Measurements from ENCODE around the gene DLG5. TPM values are rescaled to one million over a fixed set of nuclear protein-coding genes. Genes with fewer than 3 reads are reported as not detected.

Gene DLG5
- total and polyA plus RNA-seq, 2 experiments from 2014 or later, result 15.5 to 29.3 TPM

DNA sequence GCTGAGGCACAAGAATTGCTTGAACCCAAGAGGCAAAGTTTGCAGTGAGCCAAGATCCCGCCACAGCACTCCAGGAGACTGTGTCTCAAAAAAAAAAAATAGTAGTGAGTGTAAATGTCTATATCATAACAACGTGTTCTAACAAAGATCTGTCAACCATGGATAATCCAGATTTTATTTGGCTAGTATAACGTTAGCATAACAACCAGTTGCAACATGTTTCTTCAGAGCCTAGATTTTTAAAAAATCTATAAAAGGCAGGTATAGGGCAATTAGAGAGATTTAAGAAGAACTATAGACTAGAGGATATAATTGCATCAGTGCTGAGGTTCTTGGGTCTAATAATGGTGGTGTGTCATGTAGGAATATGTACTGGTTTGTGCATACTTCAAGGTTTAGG lies 30.5 kb downstream of the DLG5 start:
- WGBS (ENCODE audit: low lambda C conversion rate, missing lambda C conversion rate), result 76% methylated on average over 3 of the region's 3 CpGs
- H3K4me2 ChIP-seq, result no peak overlapping the region
- H3K9me3 ChIP-seq (ENCODE audit: low read depth), result no peaks in the 10 kb centered on the region
- H3K79me2 ChIP-seq, result peaks cover 100% of the 10 kb centered on the region
- no peaks in the 10 kb centered on the region for H3K27me3 ChIP-seq
- H3K4me3 ChIP-seq, result no peak overlapping the region
- H3K36me3 ChIP-seq (replicated peaks; ENCODE audit: insufficient read depth, low read depth), result no peaks in the 10 kb centered on the region
- H2AFZ ChIP-seq, result no peak overlapping the region
- H3K27ac ChIP-seq, result no peak overlapping the region
- TF ChIP-seq EZH2 (IDR thresholded peaks at IDR 0.05; ENCODE audit: borderline replicate concordance) (no peak), CTCF (IDR thresholded peaks at IDR 0.05; ENCODE audit: poor library complexity) (no peak), EZH2phosphoT487 (IDR thresholded peaks at IDR 0.05; ENCODE audit: low read depth, severe bottlenecking, unreplicated experiment) (no peak)
- H3K4me1 ChIP-seq (ENCODE audit: insufficient read depth), result peaks cover 31% of the 10 kb centered on the region
- DNase-seq (ENCODE audit: low spot score), result no peak
- H4K20me1 ChIP-seq (ENCODE audit: insufficient read depth, poor library complexity, severe bottlenecking), result peaks cover 53% of the 10 kb centered on the region
- H3K9me2 ChIP-seq (replicated peaks; ENCODE audit: insufficient read depth), result no peaks in the 10 kb centered on the region

DNA sequence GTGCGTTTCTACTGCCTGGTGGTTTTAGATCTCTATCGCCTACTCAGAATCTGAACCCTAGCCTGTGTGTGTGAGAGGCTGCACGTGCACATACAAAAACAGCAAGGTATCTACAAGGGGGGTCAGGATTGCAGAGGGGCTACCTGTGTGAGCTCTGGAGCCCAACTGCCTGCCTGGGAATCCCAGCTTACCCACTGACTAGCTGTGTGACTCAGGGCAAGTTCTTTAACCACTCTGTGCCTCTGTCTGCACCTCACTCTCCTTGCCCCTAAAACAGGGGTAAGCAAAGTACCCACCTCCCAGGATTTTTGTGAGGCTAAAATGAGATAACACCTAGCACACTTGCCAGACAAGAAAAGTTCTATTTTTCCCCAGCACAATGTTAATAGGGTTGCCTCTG lies 32.5 kb downstream of the DLG5 start:
- H3K4me1 ChIP-seq (ENCODE audit: insufficient read depth), result peaks cover 28% of the 10 kb centered on the region
- no peak overlapping the region for H3K4me2 ChIP-seq
- no peak overlapping the region for H3K27ac ChIP-seq
- H3K4me3 ChIP-seq, result no peak overlapping the region
- H3K27me3 ChIP-seq, result no peaks in the 10 kb centered on the region
- WGBS (ENCODE audit: low lambda C conversion rate, missing lambda C conversion rate), result 77% methylated on average over 3 of the region's 3 CpGs
- no peak overlapping the region for H2AFZ ChIP-seq
- H3K36me3 ChIP-seq (replicated peaks; ENCODE audit: insufficient read depth, low read depth), result no peaks in the 10 kb centered on the region
- no peaks in the 10 kb centered on the region for H3K9me2 ChIP-seq (replicated peaks; ENCODE audit: insufficient read depth)
- peaks cover 58% of the 10 kb centered on the region for H4K20me1 ChIP-seq (ENCODE audit: insufficient read depth, poor library complexity, severe bottlenecking)
- H3K79me2 ChIP-seq, result peaks cover 98% of the 10 kb centered on the region
- TF ChIP-seq EZH2 (IDR thresholded peaks at IDR 0.05; ENCODE audit: borderline replicate concordance), result no peak
- no peak for TF ChIP-seq CTCF (IDR thresholded peaks at IDR 0.05; ENCODE audit: poor library complexity)
- TF ChIP-seq EZH2phosphoT487 (IDR thresholded peaks at IDR 0.05; ENCODE audit: low read depth, severe bottlenecking, unreplicated experiment), result no peak
- no peak for DNase-seq (ENCODE audit: low spot score)
- H3K9me3 ChIP-seq (ENCODE audit: low read depth), result no peaks in the 10 kb centered on the region

DNA sequence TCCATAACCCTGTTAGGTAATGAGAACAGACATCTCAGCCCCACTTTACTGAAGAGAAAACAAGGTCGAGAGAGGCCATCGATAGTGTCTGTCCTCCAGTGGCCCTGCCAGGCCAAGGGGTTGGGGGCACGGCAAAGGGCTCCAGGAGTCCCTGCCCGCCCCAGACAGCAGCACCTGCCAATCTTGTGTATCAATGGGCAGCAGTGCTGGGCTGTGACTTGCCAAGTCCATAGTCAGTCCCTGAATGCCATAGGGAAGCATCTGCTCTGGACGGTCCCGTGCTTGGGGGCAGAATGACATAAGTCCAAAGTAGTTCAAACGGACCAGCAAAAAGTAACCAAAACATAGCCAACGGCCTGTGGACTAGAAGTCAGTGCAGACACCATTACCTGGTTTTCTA lies 33.2 kb downstream of the DLG5 start:
- no peaks in the 10 kb centered on the region for H3K36me3 ChIP-seq (replicated peaks; ENCODE audit: insufficient read depth, low read depth)
- H3K27me3 ChIP-seq, result no peaks in the 10 kb centered on the region
- WGBS (ENCODE audit: low lambda C conversion rate, missing lambda C conversion rate), result 89% methylated on average over 8 of the region's 8 CpGs
- H4K20me1 ChIP-seq (ENCODE audit: insufficient read depth, poor library complexity, severe bottlenecking), result peaks cover 56% of the 10 kb centered on the region
- peaks cover 96% of the 10 kb centered on the region for H3K79me2 ChIP-seq
- TF ChIP-seq CTCF (IDR thresholded peaks at IDR 0.05; ENCODE audit: poor library complexity) (no peak), EZH2 (IDR thresholded peaks at IDR 0.05; ENCODE audit: borderline replicate concordance) (no peak)
- H3K27ac ChIP-seq, result no peak overlapping the region
- H2AFZ ChIP-seq, result no peak overlapping the region
- no peak overlapping the region for H3K4me2 ChIP-seq
- H3K9me2 ChIP-seq (replicated peaks; ENCODE audit: insufficient read depth), result no peaks in the 10 kb centered on the region
- no peak for DNase-seq (ENCODE audit: low spot score)
- H3K9me3 ChIP-seq (ENCODE audit: low read depth), result no peaks in the 10 kb centered on the region
- no peak overlapping the region for H3K4me3 ChIP-seq
- H3K4me1 ChIP-seq (ENCODE audit: insufficient read depth), result peaks cover 28% of the 10 kb centered on the region

DNA sequence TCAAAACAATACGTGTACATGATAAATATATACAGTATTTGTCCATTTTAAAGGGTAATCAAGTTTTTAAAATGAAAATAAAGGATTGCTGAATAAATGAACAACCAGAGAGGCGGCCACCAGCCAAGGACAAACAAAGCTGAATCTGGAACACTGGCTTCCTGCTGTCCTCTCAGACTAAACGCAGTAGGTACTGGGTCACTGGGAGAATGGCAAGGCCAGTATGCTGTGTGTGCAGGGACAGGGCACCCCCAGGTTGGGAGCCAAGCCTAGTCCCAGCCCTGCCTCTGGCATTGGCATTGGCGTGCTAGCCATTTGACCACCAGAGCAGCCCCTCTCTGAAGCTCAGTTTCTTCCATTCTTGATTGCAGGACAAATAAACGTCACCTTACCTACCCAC lies 33.8 kb downstream of the DLG5 start:
- Histone ChIP-seq H2AFZ (no peak overlapping the region), H3K4me3 (no peak overlapping the region), H3K4me1 (ENCODE audit: insufficient read depth) (peaks cover 29% of the 10 kb centered on the region), H3K27ac (no peak overlapping the region), H3K4me2 (no peak overlapping the region), H3K9me2 (replicated peaks; ENCODE audit: insufficient read depth) (no peaks in the 10 kb centered on the region), H3K79me2 (peaks cover 89% of the 10 kb centered on the region), H3K9me3 (ENCODE audit: low read depth) (no peaks in the 10 kb centered on the region), H4K20me1 (ENCODE audit: insufficient read depth, poor library complexity, severe bottlenecking) (peaks cover 55% of the 10 kb centered on the region), H3K27me3 (no peaks in the 10 kb centered on the region), H3K36me3 (replicated peaks; ENCODE audit: insufficient read depth, low read depth) (no peaks in the 10 kb centered on the region)
- WGBS (ENCODE audit: low lambda C conversion rate, missing lambda C conversion rate), result 84% methylated on average over 5 of the region's 5 CpGs
- DNase-seq (ENCODE audit: low spot score), result no peak
- no peak for TF ChIP-seq EZH2phosphoT487 (IDR thresholded peaks at IDR 0.05; ENCODE audit: low read depth, severe bottlenecking, unreplicated experiment)
- TF ChIP-seq CTCF (IDR thresholded peaks at IDR 0.05; ENCODE audit: poor library complexity), result no peak
- no peak for TF ChIP-seq EZH2 (IDR thresholded peaks at IDR 0.05; ENCODE audit: borderline replicate concordance)
